Breast epithelium (tissue), 3 donors: ENCODE data around the gene SCYGR3.

Experiments
- POLR2A ChIP-seq: fragments of 450-650 bp; IDR thresholded peaks from one replicate; pipeline ENCODE4 v1.6.1; 2016; ENCODE audit warnings: antibody characterized with exemption, mild to moderate bottlenecking, moderate library complexity
- TF ChIP-seq, protein P1 (sequence below), 3 donors: fragments of 450-650 bp; IDR thresholded peaks; one replicate each; pipeline ENCODE4 v1.5.1; 2016 to 2017; ENCODE audit warnings: antibody characterized with exemption in 3 of 3, mild to moderate bottlenecking in 3 of 3, moderate library complexity in 3 of 3

DNA sequence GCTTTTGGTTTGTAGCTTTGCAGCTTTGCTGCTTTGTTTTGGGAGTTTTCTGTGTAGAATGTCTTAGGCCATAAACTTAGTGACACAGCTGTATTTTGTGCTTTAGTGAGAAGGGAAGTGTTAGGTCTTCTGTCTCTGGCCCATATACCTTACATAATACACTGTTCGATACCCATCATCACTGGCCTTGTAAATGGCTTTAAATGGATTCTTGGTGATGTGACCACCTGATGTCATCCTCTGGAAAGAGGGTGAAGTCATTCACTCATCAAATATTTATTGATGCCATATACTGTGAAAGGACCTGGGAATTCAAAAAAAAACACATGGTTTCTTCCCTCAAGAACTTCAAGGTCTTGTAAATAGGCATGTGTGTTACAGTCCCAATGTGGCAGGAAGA, 34.8 kb downstream of the SCYGR3 start:
- TF ChIP-seq, protein P1, sequence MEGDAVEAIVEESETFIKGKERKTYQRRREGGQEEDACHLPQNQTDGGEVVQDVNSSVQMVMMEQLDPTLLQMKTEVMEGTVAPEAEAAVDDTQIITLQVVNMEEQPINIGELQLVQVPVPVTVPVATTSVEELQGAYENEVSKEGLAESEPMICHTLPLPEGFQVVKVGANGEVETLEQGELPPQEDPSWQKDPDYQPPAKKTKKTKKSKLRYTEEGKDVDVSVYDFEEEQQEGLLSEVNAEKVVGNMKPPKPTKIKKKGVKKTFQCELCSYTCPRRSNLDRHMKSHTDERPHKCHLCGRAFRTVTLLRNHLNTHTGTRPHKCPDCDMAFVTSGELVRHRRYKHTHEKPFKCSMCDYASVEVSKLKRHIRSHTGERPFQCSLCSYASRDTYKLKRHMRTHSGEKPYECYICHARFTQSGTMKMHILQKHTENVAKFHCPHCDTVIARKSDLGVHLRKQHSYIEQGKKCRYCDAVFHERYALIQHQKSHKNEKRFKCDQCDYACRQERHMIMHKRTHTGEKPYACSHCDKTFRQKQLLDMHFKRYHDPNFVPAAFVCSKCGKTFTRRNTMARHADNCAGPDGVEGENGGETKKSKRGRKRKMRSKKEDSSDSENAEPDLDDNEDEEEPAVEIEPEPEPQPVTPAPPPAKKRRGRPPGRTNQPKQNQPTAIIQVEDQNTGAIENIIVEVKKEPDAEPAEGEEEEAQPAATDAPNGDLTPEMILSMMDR (IDR thresholded peaks at IDR 0.05), result no peak
- TF ChIP-seq POLR2A, result no peak
